HEK293T (cell line): ENCODE measurements around the gene TBC1D28.
"Not testable (repeated sequence)": the region's sequence is repeated elsewhere in the genome, so short reads cannot be mapped to it uniquely, and the experiment has no call there.

Experiments used
- ARNT ChIP-seq: fragments of 450-650 bp; IDR thresholded peaks from 2 replicates; pipeline ENCODE4 v1.6.1; 2017; ENCODE audit warnings: mild to moderate bottlenecking
- CTBP1 ChIP-seq: fragments of 450-650 bp; IDR thresholded peaks from 2 replicates; pipeline ENCODE4 v1.6.1; 2016; ENCODE audit warnings: borderline replicate concordance
- FOXK2 ChIP-seq: fragments of 450-650 bp; IDR thresholded peaks from 2 replicates; pipeline ENCODE4 v1.6.1; 2016; ENCODE audit warnings: mild to moderate bottlenecking
- FOXM1 ChIP-seq: fragments of 450-650 bp; IDR thresholded peaks from 2 replicates; pipeline ENCODE4 v1.6.1; 2017; ENCODE audit warnings: mild to moderate bottlenecking, borderline replicate concordance
- HDGF ChIP-seq: fragments of 450-650 bp; IDR thresholded peaks from 2 replicates; pipeline ENCODE4 v1.6.1; 2017; ENCODE audit warnings: antibody characterized with exemption, borderline replicate concordance
- SP1 ChIP-seq: fragments of 450-650 bp; IDR thresholded peaks from 2 replicates; pipeline ENCODE4 v1.6.1; 2017
- TARDBP ChIP-seq: fragments of 450-650 bp; IDR thresholded peaks from 2 replicates; pipeline ENCODE4 v1.6.1; 2016
- ZNF384 ChIP-seq: fragments of 450-650 bp; IDR thresholded peaks from 2 replicates; pipeline ENCODE4 v1.6.1; 2016

- not testable (repeated sequence) for TF ChIP-seq SP1, FOXK2, FOXM1, ARNT, HDGF, TARDBP, CTBP1, ZNF384
Observed at GRCh38 chr17:18593138-18593537, 51.1 kb downstream of the TBC1D28 start.
